PFSK-1 (cell line): Measurements from ENCODE around the gene FLAD1.

Source experiments
- FOXP2 ChIP-seq: optimal IDR thresholded peaks from 2 replicates; pipeline ENCODE3; 2011; ENCODE audit warnings: borderline replicate concordance, control low read depth, inconsistent platforms; ENCODE audit not compliant: insufficient read depth; ENCODE audit errors: extremely low read length, extremely low read depth
- POLR2AphosphoS5 ChIP-seq: IDR thresholded peaks from 2 replicates; pipeline ENCODE4 v1.6.1; 2012; ENCODE audit warnings: low read depth, mild to moderate bottlenecking, control low read depth, low read length, moderate library complexity
- REST ChIP-seq, 2 experiments: IDR thresholded peaks; 2 replicates each; pipeline versions ENCODE4 v1.6.1 to v1.8.0; 2011 to 2012; ENCODE audit warnings: low read depth in 2 of 2, low read length in 2 of 2, control low read depth in 1 of 2, inconsistent platforms in 1 of 2, mild to moderate bottlenecking in 1 of 2, moderate library complexity in 1 of 2; ENCODE audit not compliant: insufficient read depth in 1 of 2
- SIN3A ChIP-seq: IDR thresholded peaks from 2 replicates; pipeline ENCODE4 v1.6.1; 2012; ENCODE audit warnings: mild to moderate bottlenecking, low read length, moderate library complexity, borderline replicate concordance; ENCODE audit not compliant: insufficient read depth
- TAF1 ChIP-seq: IDR thresholded peaks from 2 replicates; pipeline ENCODE4 v1.6.1; 2012; ENCODE audit warnings: low read length, control low read depth, borderline replicate concordance; ENCODE audit not compliant: insufficient read depth

- TF ChIP-seq REST (IDR thresholded peaks at IDR 0.05; ENCODE audit: insufficient read depth in 1 of 2, low read depth in 2 of 2, low read length in 2 of 2) (no peak), TAF1 (no peak), POLR2AphosphoS5 (no peak), SIN3A (no peak), FOXP2 (no peak)
Measured at GRCh38 chr1:155017946-155018316, 34.8 kb downstream of the FLAD1 start.
